ENCODE results near the gene PPP1R13L.

Gene PPP1R13L

GRCh38 chr19:45402298-45403061, 2.4 kb downstream of the PPP1R13L start:
- peaks cover 5% of the 10 kb centered on the region for H3K4me1 ChIP-seq (ENCODE audit: control insufficient read depth, insufficient read depth, low read length)
- H3K4me3 ChIP-seq (ENCODE audit: low read length): no peak overlapping the region
- H3K27ac ChIP-seq (ENCODE audit: low read depth, low read length): no peak overlapping the region
- no peaks in the 10 kb centered on the region for H3K36me3 ChIP-seq (ENCODE audit: control insufficient read depth, insufficient read depth, low read length)
- H3K9ac ChIP-seq (ENCODE audit: low read length): no peak overlapping the region
- H3K27me3 ChIP-seq (ENCODE audit: control insufficient read depth, insufficient read depth, low read length): no peaks in the 10 kb centered on the region

DNA sequence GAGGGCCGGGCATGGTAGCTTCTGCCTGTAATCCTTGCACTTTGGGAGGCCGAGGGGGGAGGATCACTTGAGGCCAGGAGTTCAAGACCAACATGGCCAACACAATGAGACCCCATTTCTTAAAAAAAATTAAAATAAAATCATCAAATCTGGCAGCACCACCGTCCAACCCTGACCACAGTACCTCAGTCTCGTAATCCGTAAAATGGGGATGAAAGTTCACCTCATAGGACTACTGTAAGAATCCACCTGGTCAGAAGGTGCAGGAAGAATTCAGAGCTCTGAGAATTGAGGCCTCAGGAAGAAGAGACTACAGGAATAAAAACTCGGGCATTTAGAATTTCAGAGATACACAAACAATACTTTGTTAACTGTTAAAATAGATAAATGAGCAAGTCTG, 3.1 kb downstream of the PPP1R13L start:
- Histone ChIP-seq H3K4me3 (ENCODE audit: low read length) (no peak overlapping the region), H3K4me1 (ENCODE audit: control insufficient read depth, insufficient read depth, low read length) (no peaks in the 10 kb centered on the region), H3K36me3 (ENCODE audit: control insufficient read depth, insufficient read depth, low read length) (no peaks in the 10 kb centered on the region), H3K27ac (ENCODE audit: low read depth, low read length) (no peak overlapping the region), H3K27me3 (ENCODE audit: control insufficient read depth, insufficient read depth, low read length) (no peaks in the 10 kb centered on the region), H3K9ac (ENCODE audit: low read length) (no peak overlapping the region)

DNA sequence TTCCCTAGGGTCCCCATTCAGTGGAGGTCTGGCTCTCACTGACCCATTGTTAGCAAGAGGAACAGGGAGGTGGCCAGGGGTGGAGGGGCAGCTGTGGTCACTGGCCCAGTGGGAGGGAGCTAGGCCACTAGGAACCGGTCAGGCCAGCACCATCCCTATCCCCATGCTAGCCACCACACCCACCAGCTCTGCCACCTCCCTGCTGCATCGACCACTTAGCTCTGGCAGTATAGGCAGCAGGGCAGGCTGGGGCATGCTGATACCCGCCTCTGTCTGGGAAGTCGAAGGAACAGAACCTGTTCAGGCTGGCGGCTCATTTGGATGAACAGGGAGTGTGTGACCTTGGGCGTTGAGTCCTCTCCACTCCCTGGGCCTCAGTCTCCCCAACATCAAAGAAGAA, 4.7 kb downstream of the PPP1R13L start:
- Histone ChIP-seq H3K36me3 (ENCODE audit: control insufficient read depth, insufficient read depth, low read length) (no peaks in the 10 kb centered on the region), H3K9ac (ENCODE audit: low read length) (no peak overlapping the region), H3K4me1 (ENCODE audit: control insufficient read depth, insufficient read depth, low read length) (no peaks in the 10 kb centered on the region), H3K27me3 (ENCODE audit: control insufficient read depth, insufficient read depth, low read length) (no peaks in the 10 kb centered on the region), H3K4me3 (ENCODE audit: low read length) (no peak overlapping the region), H3K27ac (ENCODE audit: low read depth, low read length) (no peak overlapping the region)

DNA sequence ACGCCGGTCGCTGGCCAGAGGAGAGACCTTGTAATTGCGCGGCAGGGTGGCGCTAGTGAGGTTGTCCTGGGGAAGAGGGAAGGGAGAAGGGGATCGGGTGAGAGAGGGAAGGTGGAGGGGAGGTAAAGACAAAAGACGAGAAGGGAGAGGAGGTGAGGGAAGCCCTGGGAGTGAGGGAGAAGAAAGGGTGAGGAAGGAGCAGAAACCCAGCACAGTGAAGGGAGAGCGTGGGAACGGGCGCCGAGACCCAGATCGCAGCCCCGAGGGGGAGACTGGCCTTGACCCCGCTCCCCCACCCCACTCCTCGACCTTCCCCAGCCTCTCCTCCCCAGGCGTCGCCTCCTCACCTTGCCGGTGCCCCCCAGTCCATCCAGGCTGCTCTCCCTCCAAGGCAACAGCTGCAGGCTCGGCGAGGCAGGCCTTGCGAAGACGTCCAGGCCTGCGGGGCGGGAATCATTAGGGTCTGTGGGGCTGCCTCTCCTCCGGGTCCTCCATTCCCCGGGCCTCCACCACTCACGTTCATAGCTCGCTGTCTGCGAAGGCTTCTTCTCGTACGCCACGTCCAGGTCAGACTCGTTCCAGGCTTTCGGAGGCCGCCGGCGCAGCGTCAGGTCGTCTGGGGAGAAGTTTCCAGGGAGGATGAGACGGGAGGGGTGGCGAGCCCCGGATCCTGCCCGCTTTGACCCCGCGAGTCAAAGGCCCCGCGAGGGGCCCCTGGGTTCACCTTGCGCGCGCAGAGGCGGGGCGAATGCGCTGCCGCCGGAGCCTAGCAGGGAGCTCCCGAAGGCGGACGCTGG, 8.8 kb downstream of the PPP1R13L start:
- H3K4me1 ChIP-seq (ENCODE audit: control insufficient read depth, insufficient read depth, low read length): no peaks in the 10 kb centered on the region
- no peak overlapping the region for H3K27ac ChIP-seq (ENCODE audit: low read depth, low read length)
- no peaks in the 10 kb centered on the region for H3K27me3 ChIP-seq (ENCODE audit: control insufficient read depth, insufficient read depth, low read length)
- no peak overlapping the region for H3K4me3 ChIP-seq (ENCODE audit: low read length)
- H3K36me3 ChIP-seq (ENCODE audit: control insufficient read depth, insufficient read depth, low read length): no peaks in the 10 kb centered on the region
- H3K9ac ChIP-seq (ENCODE audit: low read length): no peak overlapping the region

- no peaks in the 10 kb centered on the region for H3K36me3 ChIP-seq (ENCODE audit: control insufficient read depth, insufficient read depth, low read length)
- H3K9ac ChIP-seq (ENCODE audit: low read length): no peak overlapping the region
- no peak overlapping the region for H3K27ac ChIP-seq (ENCODE audit: low read depth, low read length)
- no peak overlapping the region for H3K4me3 ChIP-seq (ENCODE audit: low read length)
- H3K27me3 ChIP-seq (ENCODE audit: control insufficient read depth, insufficient read depth, low read length): no peaks in the 10 kb centered on the region
- H3K4me1 ChIP-seq (ENCODE audit: control insufficient read depth, insufficient read depth, low read length): no peaks in the 10 kb centered on the region
Observed at GRCh38 chr19:45391871-45392665, 12.8 kb downstream of the PPP1R13L start.

GRCh38 chr19:45391346-45391745, 13.5 kb downstream of the PPP1R13L start:
- Histone ChIP-seq H3K27ac (ENCODE audit: low read depth, low read length) (no peak overlapping the region), H3K9ac (ENCODE audit: low read length) (no peak overlapping the region), H3K27me3 (ENCODE audit: control insufficient read depth, insufficient read depth, low read length) (no peaks in the 10 kb centered on the region), H3K36me3 (ENCODE audit: control insufficient read depth, insufficient read depth, low read length) (no peaks in the 10 kb centered on the region), H3K4me1 (ENCODE audit: control insufficient read depth, insufficient read depth, low read length) (no peaks in the 10 kb centered on the region), H3K4me3 (ENCODE audit: low read length) (no peak overlapping the region)

DNA sequence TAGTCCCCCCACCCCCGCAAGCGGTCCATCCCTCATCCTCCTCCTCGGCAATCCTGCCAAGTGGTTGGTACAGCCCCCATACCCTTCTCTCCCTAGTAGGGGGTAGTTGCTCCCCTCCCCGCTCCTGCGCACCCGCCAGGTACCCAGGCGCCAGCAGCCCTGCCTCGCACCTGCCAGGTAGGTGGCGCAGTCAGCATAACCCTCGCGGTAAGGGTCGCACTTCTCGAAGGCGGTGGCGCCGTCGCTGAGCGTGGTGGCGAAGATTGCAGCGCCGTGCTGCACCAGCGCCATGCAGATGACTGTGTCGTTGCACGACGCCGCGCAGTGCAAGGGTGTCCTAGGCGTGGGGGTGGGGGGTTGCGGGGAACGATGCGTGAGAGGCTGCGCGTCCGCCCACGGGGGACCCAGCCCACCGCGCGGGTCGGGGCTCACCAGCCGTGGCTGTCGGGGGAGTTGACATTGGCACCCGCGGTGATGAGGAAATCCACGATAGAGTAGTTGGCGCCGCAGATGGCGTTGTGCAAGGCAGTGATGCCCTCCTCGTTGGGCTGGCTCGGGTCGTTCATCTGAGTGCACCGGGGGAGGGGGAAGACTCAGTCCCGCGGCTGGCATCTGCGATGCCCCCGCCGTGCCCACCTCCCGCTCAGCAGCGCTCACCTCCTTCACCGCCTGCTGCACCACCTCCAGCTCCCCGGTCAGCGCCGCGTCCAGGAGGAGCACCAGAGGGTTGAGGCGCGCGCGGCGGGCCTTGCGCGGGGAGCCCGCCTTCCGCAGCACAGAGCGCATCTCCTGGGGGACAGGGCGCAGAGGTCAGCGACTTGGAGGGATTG, 19.3 kb downstream of the PPP1R13L start:
- Histone ChIP-seq H3K9ac (ENCODE audit: low read length) (no peak overlapping the region), H3K4me3 (ENCODE audit: low read length) (no peak overlapping the region), H3K27me3 (ENCODE audit: control insufficient read depth, insufficient read depth, low read length) (peaks cover 16% of the 10 kb centered on the region), H3K27ac (ENCODE audit: low read depth, low read length) (no peak overlapping the region), H3K36me3 (ENCODE audit: control insufficient read depth, insufficient read depth, low read length) (no peaks in the 10 kb centered on the region), H3K4me1 (ENCODE audit: control insufficient read depth, insufficient read depth, low read length) (no peaks in the 10 kb centered on the region)

- H3K27ac ChIP-seq (ENCODE audit: low read depth, low read length): no peak overlapping the region
- H3K9ac ChIP-seq (ENCODE audit: low read length): no peak overlapping the region
- peaks cover 16% of the 10 kb centered on the region for H3K27me3 ChIP-seq (ENCODE audit: control insufficient read depth, insufficient read depth, low read length)
- H3K36me3 ChIP-seq (ENCODE audit: control insufficient read depth, insufficient read depth, low read length): no peaks in the 10 kb centered on the region
- H3K4me1 ChIP-seq (ENCODE audit: control insufficient read depth, insufficient read depth, low read length): no peaks in the 10 kb centered on the region
- no peak overlapping the region for H3K4me3 ChIP-seq (ENCODE audit: low read length)
Observed at GRCh38 chr19:45382426-45382825, 22.4 kb downstream of the PPP1R13L start.

DNA sequence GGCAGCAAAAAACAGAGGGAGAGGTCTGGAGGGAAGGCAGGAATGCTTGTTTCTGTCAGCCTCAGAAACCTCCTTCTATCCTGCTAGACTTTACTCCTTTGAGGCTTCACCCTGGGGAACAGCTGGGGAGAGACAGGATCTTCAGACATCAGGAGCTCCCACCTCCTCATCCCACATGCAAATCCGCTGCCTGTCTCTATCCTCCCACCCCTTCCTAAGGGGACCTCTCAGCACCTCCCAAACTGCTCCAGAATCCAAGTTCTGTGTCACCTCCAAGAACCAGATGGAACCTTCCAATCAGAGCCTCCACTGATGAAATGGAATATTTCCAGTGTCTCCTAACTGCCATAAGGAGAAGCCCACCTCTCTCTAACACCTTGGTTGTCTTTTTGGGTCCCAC, 24.8 kb downstream of the PPP1R13L start:
- Histone ChIP-seq H3K4me1 (ENCODE audit: control insufficient read depth, insufficient read depth, low read length) (no peaks in the 10 kb centered on the region), H3K9ac (ENCODE audit: low read length) (no peak overlapping the region), H3K36me3 (ENCODE audit: control insufficient read depth, insufficient read depth, low read length) (no peaks in the 10 kb centered on the region), H3K4me3 (ENCODE audit: low read length) (no peak overlapping the region), H3K27me3 (ENCODE audit: control insufficient read depth, insufficient read depth, low read length) (peaks cover 3% of the 10 kb centered on the region), H3K27ac (ENCODE audit: low read depth, low read length) (no peak overlapping the region)

DNA sequence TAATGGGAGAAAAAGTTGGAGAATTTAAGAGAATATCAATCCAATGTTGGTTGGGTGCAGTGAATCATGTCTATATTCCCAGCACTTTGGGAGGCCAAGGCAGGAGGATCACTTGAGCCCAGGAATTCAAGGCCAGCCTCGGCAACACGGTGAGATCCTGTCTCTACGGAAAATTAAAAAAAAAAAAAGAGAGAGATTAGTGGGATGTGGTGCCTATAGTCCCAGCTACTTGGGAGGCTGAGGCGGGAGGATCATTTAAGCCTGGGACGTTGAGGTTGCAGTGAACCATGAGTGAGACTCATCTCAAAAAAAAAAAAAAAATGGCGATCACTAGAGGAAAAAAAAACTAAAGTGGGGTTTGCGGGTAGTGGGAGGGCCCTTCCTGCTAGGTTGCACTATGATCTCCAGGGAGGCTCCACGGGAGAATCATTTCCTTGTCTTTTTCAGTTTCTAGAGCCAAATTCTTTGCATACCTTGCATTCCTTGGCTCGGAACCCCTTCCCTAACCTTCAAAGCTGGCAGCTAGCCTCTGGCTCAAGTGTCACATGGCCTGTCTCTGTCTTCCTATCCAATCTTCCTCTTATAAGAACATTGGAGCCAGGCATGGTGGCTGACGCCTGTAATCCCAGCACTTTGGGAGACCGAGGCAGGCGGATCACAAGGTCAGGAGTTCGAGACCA, 28.7 kb downstream of the PPP1R13L start:
- H3K27ac ChIP-seq (ENCODE audit: low read depth, low read length): no peak overlapping the region
- no peaks in the 10 kb centered on the region for H3K36me3 ChIP-seq (ENCODE audit: control insufficient read depth, insufficient read depth, low read length)
- no peaks in the 10 kb centered on the region for H3K4me1 ChIP-seq (ENCODE audit: control insufficient read depth, insufficient read depth, low read length)
- H3K4me3 ChIP-seq (ENCODE audit: low read length): no peak overlapping the region
- no peaks in the 10 kb centered on the region for H3K27me3 ChIP-seq (ENCODE audit: control insufficient read depth, insufficient read depth, low read length)
- no peak overlapping the region for H3K9ac ChIP-seq (ENCODE audit: low read length)

DNA sequence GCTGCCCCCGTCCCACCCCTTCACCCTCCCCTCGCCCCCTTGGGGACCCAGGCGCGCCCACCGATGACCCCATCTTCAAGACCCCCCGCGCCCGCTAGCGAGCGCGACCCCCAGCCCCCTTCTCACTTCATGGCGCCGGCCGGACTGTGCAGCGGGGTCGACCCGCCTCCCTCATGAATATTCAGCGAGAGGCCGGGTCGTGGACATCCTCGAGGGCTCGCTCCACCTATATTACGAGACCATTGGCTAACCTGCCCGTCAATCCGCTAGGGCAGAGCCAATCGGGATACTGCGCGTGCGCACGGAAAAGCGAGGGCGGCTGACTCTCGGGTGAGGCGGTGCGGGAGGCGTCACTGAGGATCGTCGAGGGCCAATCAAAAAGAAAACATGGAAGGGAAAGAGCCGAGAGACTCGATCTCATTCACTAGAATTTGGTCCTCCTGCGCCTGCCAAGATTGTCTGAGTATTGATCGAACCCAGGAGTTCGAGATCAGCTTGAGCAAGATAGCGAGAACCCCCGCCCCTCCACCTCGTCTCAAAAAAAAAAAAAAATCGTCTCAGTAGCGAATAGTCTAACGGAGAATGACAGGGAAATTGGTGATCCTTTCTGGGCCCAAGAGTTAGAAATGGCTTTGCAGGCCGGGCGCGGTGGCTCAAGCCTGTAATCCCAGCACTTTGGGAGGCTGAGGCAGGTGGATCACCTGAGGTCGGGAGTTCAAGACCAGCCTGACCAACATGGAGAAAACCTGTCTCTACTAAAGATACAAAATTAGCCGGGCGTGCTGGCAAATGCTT, 34.3 kb downstream of the PPP1R13L start, which contains the start of gene ERCC2:
Gene ERCC2 (minus strand): TSS at position 164 of the 795 bp plus-strand sequence. CDS start 33 bp downstream, at position 131.
- peak within 1 kb of the TSS; percentile 45 for H3K27ac ChIP-seq (ENCODE audit: low read depth, low read length)
- peak within 1 kb of the TSS; percentile 49 for H3K9ac ChIP-seq (ENCODE audit: low read length)
- no peaks in the 10 kb centered on the region for H3K4me1 ChIP-seq (ENCODE audit: control insufficient read depth, insufficient read depth, low read length)
- H3K4me3 ChIP-seq (ENCODE audit: low read length): peak within 1 kb of the TSS; percentile 90
- no peaks in the 10 kb centered on the region for H3K27me3 ChIP-seq (ENCODE audit: control insufficient read depth, insufficient read depth, low read length)
- H3K36me3 ChIP-seq (ENCODE audit: control insufficient read depth, insufficient read depth, low read length): no peaks in the 10 kb centered on the region
